ENCODE results near the gene SVIL. TPM values are rescaled to one million over a fixed set of nuclear protein-coding genes. Genes with fewer than 3 reads are reported as not detected.

SVIL gene
- polyA plus RNA-seq, 1 donor (not counting 4 experiments of a cell fraction or from before 2014, with no cell fraction given), result 16.2 TPM

DNA sequence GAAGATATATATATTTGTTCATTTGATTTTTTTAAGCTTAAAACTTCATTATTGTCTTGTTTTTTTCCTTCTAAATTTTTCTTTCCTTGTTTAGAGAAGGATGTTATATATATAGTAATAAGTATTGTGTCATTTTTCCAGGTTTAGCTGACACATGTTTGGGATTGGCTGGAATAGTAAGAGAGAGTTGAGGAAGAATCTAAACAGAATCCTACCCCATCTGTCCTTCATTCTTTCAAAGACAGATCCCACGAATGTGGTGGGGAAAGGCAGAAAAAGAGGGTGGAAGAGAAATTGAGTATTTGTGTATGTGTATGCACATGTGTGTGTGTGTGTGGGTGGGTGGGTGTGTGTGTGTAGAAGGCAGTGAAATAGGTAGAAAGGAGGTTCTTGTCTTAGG lies 132.4 kb downstream of the SVIL start:
- dilution Hi-C loops (cut with MboI; ENCODE audit: extremely low pct_ligation_motif_present, low sequenced_read_pairs), result no loop called here
- Histone ChIP-seq H3K4me2 (ENCODE audit: control insufficient read depth, extremely low read depth, insufficient read depth, low read depth, low read length) (peak overlapping the region; percentile 2), H3K27ac (ENCODE audit: control insufficient read depth, insufficient read depth, low read length) (peak overlapping the region; percentile 74), H3K27me3 (ENCODE audit: control insufficient read depth, extremely low read depth, insufficient read depth, low read length) (no peaks in the 10 kb centered on the region), H3K9ac (ENCODE audit: control insufficient read depth, extremely low read depth, insufficient read depth, low read length) (no peak overlapping the region), H3K4me3 (ENCODE audit: control insufficient read depth in 2 of 3, extremely low read depth in 1 of 3, insufficient read depth in 2 of 3, low read depth in 1 of 3, low read length in 3 of 3) (no peak overlapping the region), H3K9me1 (ENCODE audit: control insufficient read depth, extremely low read depth, insufficient read depth, low read length) (no peaks in the 10 kb centered on the region), H3K79me2 (ENCODE audit: control insufficient read depth, insufficient read depth, low read length) (no peaks in the 10 kb centered on the region), H3K9me3 (ENCODE audit: control insufficient read depth, low read depth, low read length) (no peaks in the 10 kb centered on the region), H3K36me3 (ENCODE audit: control insufficient read depth in 2 of 2, extremely low read depth in 1 of 2, insufficient read depth in 2 of 2, low read length in 2 of 2) (peaks cover 4 to 5% of the 10 kb centered on the region in 2 experiments), H3K4me1 (ENCODE audit: control insufficient read depth, extremely low read depth, insufficient read depth, low read length) (peaks cover 25% of the 10 kb centered on the region), H4K20me1 (ENCODE audit: control insufficient read depth, extremely low read depth, insufficient read depth, low read length) (no peaks in the 10 kb centered on the region), H2AFZ (ENCODE audit: control insufficient read depth, low read length) (no peak overlapping the region)
- peak; percentile 74 for FAIRE-seq
- no peak for DNase-seq (ENCODE audit: low read depth, low spot score)
- TF ChIP-seq, protein P1, sequence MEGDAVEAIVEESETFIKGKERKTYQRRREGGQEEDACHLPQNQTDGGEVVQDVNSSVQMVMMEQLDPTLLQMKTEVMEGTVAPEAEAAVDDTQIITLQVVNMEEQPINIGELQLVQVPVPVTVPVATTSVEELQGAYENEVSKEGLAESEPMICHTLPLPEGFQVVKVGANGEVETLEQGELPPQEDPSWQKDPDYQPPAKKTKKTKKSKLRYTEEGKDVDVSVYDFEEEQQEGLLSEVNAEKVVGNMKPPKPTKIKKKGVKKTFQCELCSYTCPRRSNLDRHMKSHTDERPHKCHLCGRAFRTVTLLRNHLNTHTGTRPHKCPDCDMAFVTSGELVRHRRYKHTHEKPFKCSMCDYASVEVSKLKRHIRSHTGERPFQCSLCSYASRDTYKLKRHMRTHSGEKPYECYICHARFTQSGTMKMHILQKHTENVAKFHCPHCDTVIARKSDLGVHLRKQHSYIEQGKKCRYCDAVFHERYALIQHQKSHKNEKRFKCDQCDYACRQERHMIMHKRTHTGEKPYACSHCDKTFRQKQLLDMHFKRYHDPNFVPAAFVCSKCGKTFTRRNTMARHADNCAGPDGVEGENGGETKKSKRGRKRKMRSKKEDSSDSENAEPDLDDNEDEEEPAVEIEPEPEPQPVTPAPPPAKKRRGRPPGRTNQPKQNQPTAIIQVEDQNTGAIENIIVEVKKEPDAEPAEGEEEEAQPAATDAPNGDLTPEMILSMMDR (optimal IDR thresholded peaks at IDR 0.05 in 1 of 3, IDR thresholded peaks at IDR 0.05 in 1 of 3, conservative IDR thresholded peaks at IDR 0.05 in 1 of 3; ENCODE audit: extremely low read depth in 1 of 3, insufficient read depth in 2 of 3, low read length in 3 of 3), result no peak
- no peak for TF ChIP-seq EZH2 (IDR thresholded peaks at IDR 0.05; ENCODE audit: low read length)

DNA sequence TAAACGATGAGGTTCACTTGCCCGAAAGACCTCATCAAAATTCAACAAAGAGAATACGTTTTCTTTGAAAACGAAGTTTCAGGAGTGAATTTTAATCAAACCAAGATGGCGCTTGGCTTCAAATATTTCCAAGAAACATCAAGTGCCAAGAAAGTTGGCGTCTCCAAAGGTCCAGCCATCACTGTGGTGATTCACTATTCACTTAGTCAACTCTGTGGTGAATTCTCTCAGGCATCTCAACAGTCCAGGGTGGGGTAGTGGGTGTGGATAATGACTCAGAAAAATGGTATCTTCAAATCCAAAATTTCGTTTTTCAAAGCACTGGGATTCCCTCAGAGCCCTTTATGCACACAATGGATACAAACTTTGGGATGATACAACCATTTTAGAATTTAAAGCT lies 133.1 kb downstream of the SVIL start:
- H3K4me1 ChIP-seq (ENCODE audit: control insufficient read depth, extremely low read depth, insufficient read depth, low read length), result peaks cover 25% of the 10 kb centered on the region
- H3K27me3 ChIP-seq (ENCODE audit: control insufficient read depth, extremely low read depth, insufficient read depth, low read length), result no peaks in the 10 kb centered on the region
- H3K79me2 ChIP-seq (ENCODE audit: control insufficient read depth, insufficient read depth, low read length), result no peaks in the 10 kb centered on the region
- TF ChIP-seq, protein P1 (optimal IDR thresholded peaks at IDR 0.05 in 1 of 3, IDR thresholded peaks at IDR 0.05 in 1 of 3, conservative IDR thresholded peaks at IDR 0.05 in 1 of 3; ENCODE audit: extremely low read depth in 1 of 3, insufficient read depth in 2 of 3, low read length in 3 of 3), result no peak
- no peak for TF ChIP-seq EZH2 (IDR thresholded peaks at IDR 0.05; ENCODE audit: low read length)
- H3K9ac ChIP-seq (ENCODE audit: control insufficient read depth, extremely low read depth, insufficient read depth, low read length), result no peak overlapping the region
- H3K36me3 ChIP-seq (ENCODE audit: control insufficient read depth in 2 of 2, extremely low read depth in 1 of 2, insufficient read depth in 2 of 2, low read length in 2 of 2), result peaks cover 4 to 5% of the 10 kb centered on the region in 2 experiments
- H3K9me3 ChIP-seq (ENCODE audit: control insufficient read depth, low read depth, low read length), result no peaks in the 10 kb centered on the region
- no peak overlapping the region for H3K4me2 ChIP-seq (ENCODE audit: control insufficient read depth, extremely low read depth, insufficient read depth, low read depth, low read length)
- H3K27ac ChIP-seq (ENCODE audit: control insufficient read depth, insufficient read depth, low read length), result peak overlapping the region; percentile 74
- dilution Hi-C loops (cut with MboI; ENCODE audit: extremely low pct_ligation_motif_present, low sequenced_read_pairs), result no loop called here
- no peaks in the 10 kb centered on the region for H3K9me1 ChIP-seq (ENCODE audit: control insufficient read depth, extremely low read depth, insufficient read depth, low read length)
- H2AFZ ChIP-seq (ENCODE audit: control insufficient read depth, low read length), result no peak overlapping the region
- FAIRE-seq, result peak; percentile 93
- peak; percentile 46 for DNase-seq (ENCODE audit: low read depth, low spot score)
- no peak overlapping the region for H3K4me3 ChIP-seq (ENCODE audit: control insufficient read depth in 2 of 3, extremely low read depth in 1 of 3, insufficient read depth in 2 of 3, low read depth in 1 of 3, low read length in 3 of 3)
- no peaks in the 10 kb centered on the region for H4K20me1 ChIP-seq (ENCODE audit: control insufficient read depth, extremely low read depth, insufficient read depth, low read length)

Data from keratinocyte (primary cell).